A549 (cell line): ENCODE data around the gene MYOM1.

Experiments
- CEBPB ChIP-seq, 2 experiments: fragments of >200 bp in 1 of 2; sonication (Bioruptor Twin) in 1 of 2; formaldehyde crosslinking in 1 of 2; IDR thresholded peaks; 2 replicates each; pipeline ENCODE4 v1.6.1; 2012 to 2016
- CHD2 ChIP-seq: fragments of 150-350 bp; IDR thresholded peaks from 2 replicates; pipeline ENCODE4 v1.6.1; 2014; ENCODE audit warnings: low read length; ENCODE audit not compliant: partially characterized antibody
- CTCF ChIP-seq: fragments of >200 bp; sonication (Bioruptor Twin); formaldehyde crosslinking; IDR thresholded peaks from 3 replicates; pipeline ENCODE4 v1.5.1; 2016
- E2F6 ChIP-seq: IDR thresholded peaks from 2 replicates; pipeline ENCODE4 v1.6.1; 2012; ENCODE audit warnings: low read depth, borderline replicate concordance
- EP300 ChIP-seq, 2 experiments: fragments of >200 bp; sonication (Bioruptor Twin); formaldehyde crosslinking; IDR thresholded peaks; 2 replicates in 1 of 2; 3 replicates in 1 of 2; pipeline ENCODE4 v1.6.1; 2016 to 2017
- FOSL2 ChIP-seq, 2 experiments: fragments of 450-650 bp in 1 of 2; fragments of >200 bp in 1 of 2; sonication (Bioruptor Twin) in 1 of 2; formaldehyde crosslinking; IDR thresholded peaks; 2 replicates each; pipeline versions ENCODE4 v1.5.0 to v1.6.1; 2016 to 2020; ENCODE audit warnings: mild to moderate bottlenecking in 1 of 2, moderate library complexity in 1 of 2
- GATA3 ChIP-seq: IDR thresholded peaks from 2 replicates; pipeline ENCODE4 v1.6.1; 2012; ENCODE audit warnings: borderline replicate concordance
- HDAC2 ChIP-seq: fragments of 200-600 bp; sonication (generic); IDR thresholded peaks from 2 replicates; pipeline ENCODE4 v1.6.1; 2016
- MAZ ChIP-seq: fragments of 150-350 bp; IDR thresholded peaks from 2 replicates; pipeline ENCODE4 v1.6.1; 2014; ENCODE audit warnings: antibody characterized with exemption, low read depth, low read length, borderline replicate concordance
- POLR2A ChIP-seq: IDR thresholded peaks from 2 replicates; pipeline ENCODE4 v1.6.1; 2012; ENCODE audit warnings: mild to moderate bottlenecking, low read length
- SREBF2 ChIP-seq: fragments of 450-650 bp; IDR thresholded peaks from 2 replicates; pipeline ENCODE4 v1.6.1; 2014; ENCODE audit warnings: mild to moderate bottlenecking, moderate library complexity

GRCh38 chr18:3214855-3215637, 4.7 kb downstream of the MYOM1 start:
- TF ChIP-seq CTCF (no peak), CEBPB (IDR thresholded peaks at IDR 0.05) (no peak), FOSL2 (IDR thresholded peaks at IDR 0.05) (no peak), FOSL2 (CRISPR knock-in tag; IDR thresholded peaks at IDR 0.05) (no peak), POLR2A (no peak), E2F6 (no peak), MAZ (no peak), EP300 (IDR thresholded peaks at IDR 0.05) (no peak), HDAC2 (no peak), SREBF2 (no peak), GATA3 (no peak), CHD2 (no peak)
